B cell (primary cell): ENCODE results near the gene VWA8. TPM values are rescaled to one million over a fixed set of nuclear protein-coding genes. Genes with fewer than 3 reads are reported as not detected.
A peak's percentile ranks its signal among the peaks of the same experiment; 100 is the strongest.

Experiments used
- ATAC-seq: fragments of 200-7000 bp; cut with Tn5 transposase; one replicate; pipeline ENCODE4 v1.10.0; 2021; ENCODE audit warnings: low read depth, mild to moderate bottlenecking, moderate number of reproducible peaks, moderate library complexity
- CTCF ChIA-PET: fragments of 350-600 bp; sonication (Branson Sonifier 250); formaldehyde crosslinking; loops from one replicate; lab custom pipeline; 2021; ENCODE audit warnings: antibody characterized with exemption, inconsistent platforms; lab: Charles Lee
- POLR2A ChIA-PET: fragments of 350-600 bp; sonication (Branson Sonifier 250); formaldehyde crosslinking; loops from one replicate; lab custom pipeline; 2021; ENCODE audit warnings: antibody characterized with exemption; lab: Charles Lee
- DNase-seq: peaks from one replicate; pipeline ENCODE4 v3.0.0; 2013
- H2AFZ ChIP-seq: 2 replicates; pipeline ENCODE4 v1.6.1; 2012; ENCODE audit warnings: mild to moderate bottlenecking, low read depth, low read length; ENCODE audit not compliant: insufficient read depth, poor library complexity, severe bottlenecking
- H3K27ac ChIP-seq, 2 donors: 1 replicate in 1 of 2; 2 replicates in 1 of 2; pipeline ENCODE4 v1.5.1; 2012 to 2013; ENCODE audit warnings: low read length in 2 of 2, mild to moderate bottlenecking in 2 of 2, moderate library complexity in 1 of 2
- H3K27me3 ChIP-seq, 4 experiments: fragments of 200-600 bp in 1 of 4; sonication (generic) in 1 of 4; replicated peaks in 1 of 4; 1 replicate in 2 of 4; 2 replicates in 2 of 4; pipeline versions ENCODE4 v1.6.1 to v1.7.0; 2013 to 2016; ENCODE audit warnings: low read length in 3 of 4, mild to moderate bottlenecking in 2 of 4, mixed read lengths in 1 of 4, moderate library complexity in 1 of 4; ENCODE audit not compliant: insufficient read depth in 4 of 4, control insufficient read depth in 3 of 4; ENCODE audit errors: control extremely low read depth in 1 of 4
- H3K36me3 ChIP-seq, 2 experiments: replicated peaks in 1 of 2; 1 replicate in 1 of 2; 2 replicates in 1 of 2; pipeline versions ENCODE4 v1.6.1 to v1.7.1; 2013; ENCODE audit warnings: low read length in 1 of 2; ENCODE audit not compliant: insufficient read depth in 2 of 2, control insufficient read depth in 1 of 2; ENCODE audit errors: control extremely low read depth in 1 of 2, extremely low read depth in 1 of 2
- H3K4me1 ChIP-seq, 2 donors: fragments of 200-600 bp in 1 of 2; sonication (generic) in 1 of 2; 1 replicate in 1 of 2; 2 replicates in 1 of 2; pipeline versions ENCODE4 v1.5.1 to v1.6.1; 2013 to 2017; ENCODE audit warnings: low read length in 2 of 2; ENCODE audit not compliant: control insufficient read depth in 2 of 2, insufficient read depth in 2 of 2
- H3K4me2 ChIP-seq: replicated peaks from 2 replicates; pipeline ENCODE3; 2012; ENCODE audit warnings: mild to moderate bottlenecking, low read depth, low read length; ENCODE audit not compliant: poor library complexity, severe bottlenecking
- H3K4me3 ChIP-seq, 5 experiments: fragments of 200-600 bp in 1 of 5; sonication (generic) in 1 of 5; 1 replicate in 3 of 5; 2 replicates in 2 of 5; pipeline versions ENCODE4 v1.5.1 to v1.7.0; 2011 to 2016; ENCODE audit warnings: low read length in 4 of 5, mild to moderate bottlenecking in 4 of 5, low read depth in 2 of 5, control low read depth in 1 of 5, moderate library complexity in 1 of 5; ENCODE audit not compliant: insufficient read depth in 1 of 5; ENCODE audit errors: control extremely low read depth in 1 of 5, extremely low read depth in 1 of 5
- H3K79me2 ChIP-seq: fragments of 200-600 bp; sonication (generic); one replicate; pipeline ENCODE4 v1.6.0; 2016; ENCODE audit warnings: low read length; ENCODE audit not compliant: control insufficient read depth, insufficient read depth
- H3K9ac ChIP-seq: fragments of 200-600 bp; sonication (generic); 2 replicates; pipeline ENCODE4 v1.6.1; 2017; ENCODE audit warnings: mild to moderate bottlenecking, low read length, moderate library complexity
- H3K9me3 ChIP-seq, 3 donors: one replicate each; pipeline versions ENCODE4 v1.6.1 to v1.7.1; 2013; ENCODE audit warnings: low read length in 2 of 3; ENCODE audit not compliant: control insufficient read depth in 2 of 3, insufficient read depth in 1 of 3; ENCODE audit errors: control extremely low read depth in 1 of 3
- H4K20me1 ChIP-seq: 2 replicates; pipeline ENCODE4 v1.6.0; 2012; ENCODE audit warnings: mild to moderate bottlenecking, low read length; ENCODE audit not compliant: insufficient read depth, control insufficient read depth, poor library complexity, severe bottlenecking
- H3K27ac Mint-ChIP-seq: one replicate; pipeline ENCODE4 v1.8.0; 2021; ENCODE audit warnings: mixed read lengths
- H3K27me3 Mint-ChIP-seq: one replicate; pipeline ENCODE4 v1.8.0; 2021; ENCODE audit warnings: mixed read lengths
- H3K4me1 Mint-ChIP-seq: one replicate; pipeline ENCODE4 v1.8.0; 2021; ENCODE audit warnings: mixed read lengths
- H3K4me3 Mint-ChIP-seq: one replicate; pipeline ENCODE4 v1.8.0; 2021; ENCODE audit warnings: mixed read lengths
- H3K9me3 Mint-ChIP-seq: one replicate; pipeline ENCODE4 v1.8.0; 2022; ENCODE audit warnings: mixed read lengths; ENCODE audit not compliant: insufficient read depth
- EZH2 ChIP-seq: IDR thresholded peaks from 2 replicates; pipeline ENCODE4 v1.6.1; 2012; ENCODE audit warnings: borderline replicate concordance, low read depth, mild to moderate bottlenecking, moderate library complexity, low read length; ENCODE audit not compliant: insufficient read depth, poor library complexity, severe bottlenecking
- WGBS: methylation state at CpG from one replicate; pipeline ENCODE4 v1.1.5; 2013; ENCODE audit warnings: missing lambda C conversion rate; ENCODE audit not compliant: insufficient coverage; 5-methylcytosine and 5-hydroxymethylcytosine counted together
- intact Hi-C: fragments of 100-400 bp; cut with micrococcal nuclease; formaldehyde crosslinking; loops from one replicate; pipeline ENCODE4 v1.10.0; 2022
- polyA plus RNA-seq: library from polyadenylated mRNA; depleted of rRNA; stranded (reverse); fragments of >200 nt; gene quantifications from 2 replicates; pipeline ENCODE4 v1.2.3, GENCODE V29; 2012
- total RNA-seq, 2 donors: library from RNA; stranded (reverse); fragments of 120-200 nt in 1 of 2; gene quantifications; 1 replicate in 1 of 2; 2 replicates in 1 of 2; pipeline versions ENCODE4 v1.2.3 to v1.2.4, GENCODE V29; 2013 to 2022
- TF ChIP-seq, protein P1 (sequence below): fragments of 200-600 bp; IDR thresholded peaks from one replicate; pipeline ENCODE4 v1.8.0; 2022; ENCODE audit warnings: antibody characterized with exemption, mild to moderate bottlenecking

The VWA8 gene
- total and polyA plus RNA-seq, 2 donors (not counting 1 experiment from before 2014, with no cell fraction given), result 6.0 to 19.7 TPM

DNA sequence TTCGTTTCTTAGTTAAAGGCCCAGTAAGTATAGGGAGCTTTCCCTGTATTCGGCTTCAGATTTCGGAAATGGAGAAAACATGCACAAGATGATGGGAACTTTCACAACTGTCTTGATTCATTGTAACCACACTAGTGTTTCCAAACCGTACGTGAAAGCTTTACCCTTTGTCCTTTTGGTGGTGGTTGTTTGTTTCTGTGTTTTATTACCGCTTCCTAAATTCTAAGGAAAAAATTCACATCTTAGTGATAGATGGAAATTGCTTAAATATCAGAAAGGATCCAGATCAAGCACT is 504 bp upstream of the VWA8 start:
- DNase-seq, result no peak
- H4K20me1 ChIP-seq, result peaks cover under 1% of the 10 kb centered on the region
- WGBS, result 9% methylated on average over 1 of the region's 6 CpGs
- H3K79me2 ChIP-seq, result peaks cover 40% of the 10 kb centered on the region
- ChIA-PET CTCF (no interaction called here), POLR2A (interaction anchor here (1.3 kb wide), 1 partner anchor 698 kb away, joined by 3 read pairs; the partner anchor contains the start of gene MTRF1)
- Mint-ChIP-seq H3K4me1 (peaks cover 15% of the 10 kb centered on the region), H3K4me3 (peak overlapping the region; percentile 94), H3K27ac (peak overlapping the region; percentile 85), H3K9me3 (no peaks in the 10 kb centered on the region), H3K27me3 (peaks cover 13% of the 10 kb centered on the region)
- no peaks in the 10 kb centered on the region for H3K27me3 ChIP-seq
- no peak for ATAC-seq
- peak overlapping the region; percentile 54 to 63 for H3K27ac ChIP-seq
- no peaks in the 10 kb centered on the region for H3K36me3 ChIP-seq
- intact Hi-C loops, result loop anchor here (1.0 to 5.0 kb wide), 5 partner anchors 45 to 698 kb away; partner anchors contain the start of genes DGKH, MTRF1 and RGCC
- peak overlapping the region; percentile 68 to 85 (median 74) for H3K4me3 ChIP-seq
- peak overlapping the region; percentile 80 for H3K9ac ChIP-seq
- no peak for TF ChIP-seq EZH2
- H3K9me3 ChIP-seq, result no peaks in the 10 kb centered on the region
- peak overlapping the region; percentile 98 for H2AFZ ChIP-seq
- H3K4me2 ChIP-seq, result peak overlapping the region; percentile 90
- peaks cover 12 to 18% of the 10 kb centered on the region in 2 donors for H3K4me1 ChIP-seq

DNA sequence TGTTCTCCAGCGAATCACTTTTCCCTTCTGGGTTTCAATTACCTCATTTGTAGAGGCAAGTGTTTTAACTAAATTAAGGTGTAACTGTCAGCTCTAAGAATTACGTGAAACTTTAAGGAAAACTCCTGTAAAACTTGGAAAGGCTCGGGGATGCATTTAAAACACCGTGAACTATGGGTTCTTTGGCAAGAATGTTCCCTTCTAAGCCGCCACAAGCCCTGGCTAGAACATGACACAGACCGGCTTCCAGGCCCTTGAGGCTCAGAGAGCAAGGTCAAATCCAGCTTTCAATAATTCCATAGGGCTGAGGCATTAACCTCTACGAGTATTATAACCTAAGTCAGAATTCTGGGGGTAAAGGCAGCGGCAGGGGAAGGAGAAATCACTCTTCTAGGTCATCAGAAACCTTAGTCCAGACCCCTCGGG is 685 bp downstream of the VWA8 start:
- Histone ChIP-seq H3K36me3 (no peaks in the 10 kb centered on the region), H2AFZ (peak overlapping the region; percentile 98), H3K27me3 (no peaks in the 10 kb centered on the region), H3K9me3 (no peaks in the 10 kb centered on the region), H4K20me1 (peaks cover 8% of the 10 kb centered on the region), H3K79me2 (peaks cover 48% of the 10 kb centered on the region), H3K4me2 (peak overlapping the region; percentile 90), H3K4me1 (peaks cover 12 to 18% of the 10 kb centered on the region in 2 donors), H3K4me3 (peak overlapping the region; percentile 68 to 85 (median 74)), H3K27ac (peak overlapping the region in 1 of 2 donors; percentile 63), H3K9ac (peak overlapping the region; percentile 80)
- Mint-ChIP-seq H3K4me1 (peaks cover 16% of the 10 kb centered on the region), H3K27ac (peak overlapping the region; percentile 78), H3K27me3 (peaks cover 13% of the 10 kb centered on the region), H3K9me3 (no peaks in the 10 kb centered on the region), H3K4me3 (peak overlapping the region; percentile 94)
- ATAC-seq (no peak), DNase-seq (no peak)
- ChIA-PET POLR2A (no interaction called here), CTCF (no interaction called here)
- TF ChIP-seq, protein P1, sequence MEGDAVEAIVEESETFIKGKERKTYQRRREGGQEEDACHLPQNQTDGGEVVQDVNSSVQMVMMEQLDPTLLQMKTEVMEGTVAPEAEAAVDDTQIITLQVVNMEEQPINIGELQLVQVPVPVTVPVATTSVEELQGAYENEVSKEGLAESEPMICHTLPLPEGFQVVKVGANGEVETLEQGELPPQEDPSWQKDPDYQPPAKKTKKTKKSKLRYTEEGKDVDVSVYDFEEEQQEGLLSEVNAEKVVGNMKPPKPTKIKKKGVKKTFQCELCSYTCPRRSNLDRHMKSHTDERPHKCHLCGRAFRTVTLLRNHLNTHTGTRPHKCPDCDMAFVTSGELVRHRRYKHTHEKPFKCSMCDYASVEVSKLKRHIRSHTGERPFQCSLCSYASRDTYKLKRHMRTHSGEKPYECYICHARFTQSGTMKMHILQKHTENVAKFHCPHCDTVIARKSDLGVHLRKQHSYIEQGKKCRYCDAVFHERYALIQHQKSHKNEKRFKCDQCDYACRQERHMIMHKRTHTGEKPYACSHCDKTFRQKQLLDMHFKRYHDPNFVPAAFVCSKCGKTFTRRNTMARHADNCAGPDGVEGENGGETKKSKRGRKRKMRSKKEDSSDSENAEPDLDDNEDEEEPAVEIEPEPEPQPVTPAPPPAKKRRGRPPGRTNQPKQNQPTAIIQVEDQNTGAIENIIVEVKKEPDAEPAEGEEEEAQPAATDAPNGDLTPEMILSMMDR, result no peak
- TF ChIP-seq EZH2, result no peak
- WGBS, result 43% methylated on average over 5 of the region's 9 CpGs
- intact Hi-C loops, result loop anchor here (2.0 to 5.0 kb wide), 4 partner anchors 43 to 503 kb away; partner anchors contain the start of genes DGKH and RGCC
